HG03571 (cell line): ENCODE measurements around the gene MRPS15.
"Not testable (repeated sequence)": the region's sequence is repeated elsewhere in the genome, so short reads cannot be mapped to it uniquely, and the experiment has no call there.

Source experiments
- ATAC-seq: cut with Tn5 transposase; IDR thresholded peaks from one replicate; pipeline ENCODE4 v1.9.1; 2021; ENCODE audit not compliant: unreplicated experiment

Gene MRPS15

GRCh38 chr1:36484099-36484498 is 19.9 kb upstream of the MRPS15 start:
- no peak for ATAC-seq

GRCh38 chr1:36482724-36483388 is 18.7 kb upstream of the MRPS15 start, which contains the start of gene CSF3R:
Gene CSF3R, minus strand, starts transcription at chr1:36482913. Its CDS starts 3,417 bp downstream, at chr1:36479496.
- no peak for ATAC-seq

DNA sequence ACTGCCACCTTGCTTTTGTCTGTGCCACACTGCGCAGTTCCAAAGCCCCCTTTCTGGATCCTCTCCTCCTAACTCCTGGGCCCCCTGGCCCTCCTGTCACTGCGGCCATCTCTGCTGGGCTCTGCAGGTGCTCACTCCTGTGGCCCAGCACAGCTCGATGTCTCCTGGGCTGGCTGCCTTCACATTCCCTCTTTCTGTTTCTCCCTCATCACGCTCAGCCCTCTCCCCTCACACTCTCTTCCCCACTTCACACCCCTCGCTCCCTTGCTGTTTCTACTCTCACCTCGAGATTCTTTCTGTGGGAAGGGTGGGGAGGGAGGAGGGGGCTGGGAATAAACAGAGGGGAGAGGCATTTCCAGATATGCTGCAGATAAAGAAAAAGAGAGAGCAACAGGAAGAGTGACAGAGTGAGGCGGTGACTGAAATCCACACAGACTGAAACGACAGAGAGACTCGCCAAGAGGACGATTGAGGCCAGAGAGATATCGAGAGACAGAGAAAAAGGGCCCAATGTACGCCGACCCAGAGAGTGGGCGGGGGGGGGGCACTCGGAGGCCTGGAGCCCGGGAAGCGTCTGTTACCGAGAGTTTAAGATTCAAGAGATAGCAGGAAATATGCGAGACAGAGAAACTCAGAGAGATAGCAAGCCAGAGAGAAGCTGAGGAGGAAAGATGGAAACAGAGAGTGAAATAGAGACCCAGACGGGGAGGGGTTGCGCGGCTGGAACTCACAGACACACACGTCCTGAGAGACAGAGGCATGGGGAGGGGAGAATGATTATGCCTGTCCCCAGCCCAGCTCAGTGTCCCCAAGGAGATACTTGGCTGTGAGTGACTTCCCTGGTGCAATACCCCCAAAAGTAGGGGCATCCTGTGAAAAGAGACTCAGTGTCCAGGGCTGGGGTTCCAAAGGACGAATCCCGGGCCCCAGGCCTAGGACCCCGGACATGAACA is 17.9 kb upstream of the MRPS15 start:
- no peak for ATAC-seq

GRCh38 chr1:36481091-36481490 is 16.9 kb upstream of the MRPS15 start:
- no peak for ATAC-seq

GRCh38 chr1:36480161-36480560 is 16.0 kb upstream of the MRPS15 start:
- ATAC-seq = no peak

DNA sequence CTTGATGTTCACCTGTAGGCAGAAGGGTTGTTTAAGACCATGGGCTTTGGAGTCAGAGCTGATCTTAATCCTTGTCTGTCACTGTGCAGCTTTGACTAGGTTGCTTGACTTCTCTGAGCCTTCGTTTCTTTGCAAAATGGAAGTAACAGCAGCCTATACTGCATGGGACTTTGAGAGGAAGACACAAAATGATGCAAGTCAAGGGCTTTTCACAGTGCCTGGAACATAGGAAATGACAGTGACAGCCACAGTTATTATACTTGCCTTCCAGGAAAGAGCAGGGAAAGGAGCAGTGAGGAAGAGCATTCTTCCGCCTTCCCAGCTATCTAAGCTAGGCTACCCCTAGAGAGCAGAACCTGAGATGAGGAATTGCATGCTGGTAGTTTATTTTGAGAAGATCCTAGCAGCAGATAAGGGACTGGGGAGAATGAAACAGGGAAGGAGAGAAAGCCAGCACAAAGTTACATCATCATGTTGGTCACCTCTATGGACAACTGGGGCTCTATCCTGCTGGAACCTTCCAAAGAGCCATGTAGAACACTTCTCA is 15.4 kb upstream of the MRPS15 start:
- no peak for ATAC-seq

- ATAC-seq = not testable (repeated sequence)
Measured at GRCh38 chr1:36477615-36478014, 13.4 kb upstream of the MRPS15 start.

DNA sequence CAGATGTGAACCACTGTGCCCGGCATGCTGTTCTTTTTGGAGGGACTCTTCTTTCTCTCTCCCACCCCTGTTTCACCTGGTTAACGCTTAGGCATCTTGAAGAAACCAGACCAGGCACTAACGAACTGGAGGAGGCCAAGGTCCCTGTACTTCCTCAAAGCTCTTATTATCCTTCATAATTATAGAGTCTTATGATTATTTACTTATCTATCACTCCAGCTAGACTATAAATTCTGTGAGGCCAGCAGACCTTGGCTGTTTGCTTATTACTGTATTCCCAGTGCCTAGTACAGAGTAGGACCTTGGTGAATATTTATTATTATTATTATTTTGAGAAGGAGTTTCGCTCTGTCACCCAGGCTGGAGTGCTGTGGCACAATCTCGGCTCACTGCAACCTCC is 12.8 kb upstream of the MRPS15 start:
- no peak for ATAC-seq

DNA sequence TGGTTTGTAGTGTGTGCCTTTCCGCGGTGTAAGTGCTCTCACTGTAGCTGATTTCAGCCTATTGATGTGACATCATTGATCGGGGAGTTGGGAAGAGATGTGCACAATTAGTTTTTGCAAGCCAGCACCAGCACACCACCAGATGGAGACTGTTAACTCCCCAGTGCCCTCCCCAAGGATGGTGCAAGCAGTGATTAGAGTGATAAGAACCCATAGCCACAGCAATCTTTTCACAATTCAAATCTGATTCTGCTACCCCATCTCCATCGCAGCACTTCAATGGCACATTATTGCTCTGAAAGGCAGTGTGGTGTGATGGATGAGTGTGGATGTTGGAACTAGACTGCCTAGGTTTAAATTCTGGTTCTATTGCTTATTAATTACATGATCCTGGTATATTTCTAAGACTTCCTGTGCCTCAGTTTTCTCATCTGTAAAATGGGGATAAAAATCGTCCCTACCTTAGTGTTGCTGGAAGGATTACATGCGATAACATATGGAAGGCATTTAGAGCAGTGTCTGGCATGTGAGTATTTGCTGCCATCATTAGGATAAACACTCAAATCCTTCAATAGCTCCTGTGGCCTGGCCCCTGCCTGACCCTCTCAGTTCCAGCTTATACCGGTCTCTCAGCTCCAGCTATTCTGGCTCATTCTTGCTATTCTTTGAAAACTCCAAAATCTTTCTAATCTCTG is 11.9 kb upstream of the MRPS15 start:
- no peak for ATAC-seq

- no peak for ATAC-seq
Measured at GRCh38 chr1:36475341-36475740, 11.2 kb upstream of the MRPS15 start.

DNA sequence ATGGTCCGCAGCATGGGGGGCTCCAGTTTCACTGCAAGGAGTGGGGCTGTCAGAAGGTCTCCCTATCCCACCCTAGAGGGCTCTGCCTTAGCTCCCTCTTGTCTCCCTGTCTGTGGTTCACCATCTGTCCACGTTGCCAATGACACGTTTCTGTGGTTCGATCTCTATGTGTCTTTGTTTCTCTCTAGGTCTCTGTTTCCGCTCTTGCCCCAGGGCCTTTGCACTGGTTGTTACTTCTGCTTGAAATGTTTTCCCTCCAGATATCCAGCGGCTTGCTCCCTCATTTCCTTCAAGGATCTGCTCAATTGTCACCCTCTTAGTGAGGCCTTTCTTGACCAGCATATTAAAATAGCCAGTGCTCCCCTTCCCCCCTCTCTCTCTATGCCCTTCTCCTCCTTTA is 8.5 kb upstream of the MRPS15 start:
- ATAC-seq = no peak

DNA sequence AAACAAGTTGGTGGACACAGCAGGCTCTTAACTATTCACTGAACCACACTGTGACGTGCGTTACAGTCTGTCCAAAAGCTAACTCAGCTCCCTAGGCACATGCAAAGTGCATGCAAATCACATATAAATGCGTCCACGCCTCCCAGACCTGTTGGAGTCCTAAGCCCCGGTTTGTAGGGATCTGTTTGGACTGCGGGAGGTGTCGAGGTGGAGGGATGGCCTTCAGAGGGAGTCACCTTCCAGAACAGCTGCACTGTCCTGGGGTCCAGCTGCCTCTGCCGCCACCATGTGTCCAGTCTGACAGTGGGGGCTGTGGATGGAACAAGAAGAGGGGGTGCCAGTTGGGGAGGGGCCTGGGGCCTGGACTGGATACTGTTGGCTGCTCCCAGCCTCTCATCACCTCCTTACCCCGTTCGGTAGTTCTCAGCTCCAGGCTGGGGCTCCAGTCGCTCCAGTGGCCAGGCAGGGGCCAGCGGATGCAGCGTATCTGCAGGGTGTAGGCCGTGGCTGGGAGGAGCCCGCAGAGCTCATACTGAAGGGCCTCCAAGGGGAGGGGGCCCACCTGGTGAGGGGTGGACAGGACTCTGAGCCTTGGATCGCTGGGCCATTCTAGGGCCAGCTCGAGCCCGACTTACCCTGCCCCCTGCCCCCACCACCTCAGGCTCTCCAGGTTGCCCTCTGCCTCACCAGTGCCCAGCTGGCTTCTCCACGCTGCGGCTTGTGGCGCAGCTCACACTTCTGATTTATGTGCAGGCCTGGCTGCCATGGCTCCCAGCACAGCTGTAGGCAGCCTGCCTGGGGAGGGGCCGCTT is 7.9 kb upstream of the MRPS15 start:
- ATAC-seq = no peak

DNA sequence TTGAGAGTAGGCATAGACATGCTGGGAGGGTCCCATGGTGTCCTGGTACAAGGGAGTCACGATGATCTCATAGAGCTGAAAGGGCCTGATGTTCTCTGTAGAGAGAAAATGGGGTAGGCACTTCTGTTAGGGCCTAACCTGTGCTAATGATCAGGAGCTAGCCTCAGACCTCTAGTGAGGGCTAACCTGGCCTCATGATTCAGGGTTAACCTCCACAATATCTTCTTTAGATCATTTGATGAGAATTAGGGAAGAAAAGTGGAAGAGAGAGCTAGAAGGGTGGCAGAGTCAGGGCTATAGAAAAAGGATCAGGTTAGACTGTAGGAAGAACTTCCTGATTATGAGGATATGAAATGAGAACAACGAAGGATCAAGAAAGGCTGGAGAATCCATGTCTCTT is 5.0 kb upstream of the MRPS15 start:
- no peak for ATAC-seq

DNA sequence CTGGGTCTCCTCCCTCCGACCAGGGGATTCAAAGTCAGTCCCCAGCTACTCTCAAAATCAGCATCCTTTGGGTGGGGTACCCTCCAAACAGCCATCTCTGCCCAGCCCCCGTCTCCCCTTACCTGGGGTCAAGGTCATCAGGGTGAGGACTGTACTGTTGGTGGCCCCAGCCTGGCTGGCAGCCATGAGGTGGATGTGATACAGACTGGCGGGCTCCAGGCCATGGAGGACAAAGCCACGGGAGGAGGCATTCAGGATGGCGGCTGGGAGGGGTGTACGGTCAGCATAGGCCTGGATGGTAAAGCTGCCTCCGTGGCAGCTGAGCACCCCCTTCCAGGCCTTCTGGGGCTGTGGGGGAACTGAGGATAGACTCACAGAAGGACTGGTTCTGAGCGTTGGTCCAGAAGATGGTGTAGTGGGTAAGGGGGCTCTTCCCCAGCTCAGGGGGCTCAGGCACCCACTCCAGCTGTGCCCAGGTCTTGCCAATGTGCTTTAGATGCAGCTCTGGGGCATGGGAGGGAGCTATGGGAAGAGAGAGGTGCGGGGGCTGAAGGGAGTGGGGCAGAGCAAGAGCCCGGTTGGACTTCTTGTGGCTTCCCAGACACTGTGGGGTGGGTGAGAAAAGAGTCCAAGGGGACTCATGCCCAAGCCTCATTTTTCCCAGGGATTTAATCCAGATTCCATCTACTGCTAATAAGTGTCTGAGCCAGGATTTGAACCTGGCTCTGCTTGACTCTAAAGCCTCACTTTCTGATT is 3.7 kb upstream of the MRPS15 start:
- no peak for ATAC-seq

DNA sequence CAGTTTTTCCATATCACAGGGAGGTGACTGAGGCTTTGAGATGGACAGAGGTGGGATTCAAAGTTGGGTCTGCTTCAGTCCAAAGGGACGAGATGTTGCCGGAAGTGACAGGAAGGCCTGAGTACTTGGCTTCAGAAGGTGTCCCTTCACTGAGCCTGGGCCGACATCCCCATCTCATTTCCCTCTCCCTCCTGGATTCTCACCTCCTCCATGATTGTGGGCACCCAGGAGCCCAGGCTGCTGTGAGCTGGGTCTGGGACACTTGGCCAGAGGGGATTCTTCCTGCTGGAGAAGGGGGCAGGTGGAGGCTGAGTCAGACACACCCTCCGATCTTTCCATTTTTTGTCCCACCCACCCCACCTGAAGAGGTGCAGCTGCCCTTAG is 2.8 kb upstream of the MRPS15 start:
- ATAC-seq = no peak

- no peak for ATAC-seq
Measured at GRCh38 chr1:36466370-36467026, 2.3 kb upstream of the MRPS15 start.

GRCh38 chr1:36465731-36466369 is 1.7 kb upstream of the MRPS15 start:
- ATAC-seq = no peak

DNA sequence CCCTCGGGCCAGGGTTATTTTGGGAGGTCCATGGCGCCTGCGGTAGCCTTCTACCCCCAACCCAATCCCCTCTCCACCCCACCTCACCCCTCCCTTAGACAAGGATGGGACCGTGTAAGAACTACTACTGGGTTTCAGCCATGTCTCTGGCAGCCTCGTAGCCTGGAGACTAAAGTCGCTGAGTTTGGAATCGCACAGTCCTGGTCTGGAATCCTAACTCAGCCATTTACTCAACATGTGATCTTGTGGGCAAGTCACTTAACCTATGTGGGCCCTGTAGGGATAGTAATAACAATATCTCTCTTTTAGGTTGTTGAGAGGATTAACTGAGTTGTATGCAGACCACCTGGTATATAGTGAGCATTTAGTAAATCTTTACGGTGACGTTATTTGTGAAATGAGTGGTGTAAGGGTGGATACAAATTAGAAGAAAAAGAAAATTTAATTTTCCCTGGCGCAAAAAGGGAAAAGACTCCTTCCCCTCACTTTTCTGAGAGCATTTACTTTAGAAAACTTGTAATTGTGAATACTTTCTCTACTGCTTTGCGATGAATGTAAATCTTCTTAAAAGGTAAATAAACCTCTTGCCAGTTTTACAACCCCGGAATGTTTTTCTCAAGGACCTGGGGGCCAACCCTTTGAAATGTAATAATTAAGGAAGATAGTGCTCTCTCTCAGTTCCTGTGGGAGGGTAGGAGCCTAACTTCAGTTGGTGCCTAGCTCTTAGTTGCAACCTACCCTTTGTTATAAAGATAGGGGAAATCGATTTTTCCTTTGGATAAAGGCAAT is 615 bp upstream of the MRPS15 start:
- peak; percentile 39 for ATAC-seq
